ENCODE data around the gene CLDN20.
A peak's percentile ranks its signal among the peaks of the same experiment; 100 is the strongest.
"Not testable (repeated sequence)": the region's sequence is repeated elsewhere in the genome, so short reads cannot be mapped to it uniquely, and the experiment has no call there.

Gene CLDN20

GRCh38 chr6:155271145-155271544 is 7.3 kb downstream of the CLDN20 start:
- no peak for DNase-seq

- peak; percentile 47 for DNase-seq
These were observed 8.8 kb downstream of the CLDN20 start for GRCh38 chr6:155272353-155273232.

GRCh38 chr6:155273431-155273830 is 9.6 kb downstream of the CLDN20 start:
- peak; percentile 99 for DNase-seq

DNA sequence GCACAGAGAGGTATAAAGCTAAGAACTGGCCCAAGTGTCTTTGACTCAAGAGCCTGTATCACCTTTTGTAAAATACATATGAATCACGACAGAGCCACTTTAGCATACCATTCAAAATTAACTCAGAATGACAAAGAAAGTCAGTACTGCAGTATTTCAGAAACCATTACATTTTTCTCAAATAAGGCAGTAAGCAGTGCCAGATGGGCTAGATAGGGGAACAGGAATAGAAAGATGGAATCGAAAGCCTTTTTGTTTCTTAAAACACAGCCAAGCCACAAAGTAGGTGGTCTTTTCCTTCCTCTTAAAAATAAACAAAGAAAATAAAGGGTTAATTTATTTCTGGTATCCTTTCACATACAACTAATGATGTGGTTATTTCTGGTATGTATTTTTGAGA is 10.3 kb downstream of the CLDN20 start:
- DNase-seq: peak; percentile 92

DNA sequence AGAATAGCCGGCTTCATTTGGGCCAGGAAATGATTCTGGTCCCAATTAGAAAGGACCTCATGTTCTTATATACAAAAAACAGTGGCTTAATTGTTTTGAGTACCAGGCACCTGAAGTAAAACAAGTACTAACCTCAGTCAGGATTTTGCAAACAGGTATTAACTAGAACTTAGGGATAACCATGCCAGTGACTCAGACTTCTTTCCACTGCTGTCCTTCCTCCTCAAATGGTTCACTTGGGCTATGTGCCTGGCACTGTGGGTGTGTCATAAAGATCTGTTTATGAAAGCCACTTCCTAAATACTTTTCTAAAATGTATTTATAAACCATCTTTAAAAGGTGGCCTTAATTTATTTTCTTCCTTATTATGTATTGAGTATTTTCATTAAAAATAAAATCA is 10.7 kb downstream of the CLDN20 start:
- DNase-seq: no peak

DNA sequence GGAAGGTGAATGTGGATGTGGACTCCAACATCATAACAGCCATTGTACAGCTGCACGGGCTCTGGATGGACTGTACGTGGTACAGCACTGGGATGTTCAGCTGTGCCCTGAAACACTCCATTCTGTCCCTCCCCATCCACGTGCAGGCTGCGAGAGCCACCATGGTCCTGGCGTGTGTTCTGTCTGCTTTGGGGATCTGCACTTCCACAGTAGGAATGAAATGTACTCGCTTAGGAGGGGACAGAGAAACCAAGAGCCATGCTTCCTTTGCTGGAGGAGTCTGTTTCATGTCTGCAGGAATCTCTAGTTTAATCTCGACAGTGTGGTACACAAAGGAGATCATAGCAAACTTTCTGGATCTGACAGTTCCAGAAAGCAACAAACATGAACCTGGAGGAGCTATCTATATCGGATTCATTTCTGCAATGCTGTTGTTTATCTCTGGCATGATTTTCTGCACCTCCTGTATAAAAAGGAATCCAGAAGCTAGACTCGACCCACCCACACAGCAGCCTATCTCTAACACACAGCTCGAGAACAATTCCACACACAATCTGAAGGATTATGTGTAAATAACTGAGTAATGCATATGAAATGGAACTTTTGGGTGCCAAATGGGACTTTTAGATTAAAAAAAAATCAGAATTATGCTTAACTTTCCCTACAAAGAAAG is 12.1 kb downstream of the CLDN20 start:
- no peak for DNase-seq

DNA sequence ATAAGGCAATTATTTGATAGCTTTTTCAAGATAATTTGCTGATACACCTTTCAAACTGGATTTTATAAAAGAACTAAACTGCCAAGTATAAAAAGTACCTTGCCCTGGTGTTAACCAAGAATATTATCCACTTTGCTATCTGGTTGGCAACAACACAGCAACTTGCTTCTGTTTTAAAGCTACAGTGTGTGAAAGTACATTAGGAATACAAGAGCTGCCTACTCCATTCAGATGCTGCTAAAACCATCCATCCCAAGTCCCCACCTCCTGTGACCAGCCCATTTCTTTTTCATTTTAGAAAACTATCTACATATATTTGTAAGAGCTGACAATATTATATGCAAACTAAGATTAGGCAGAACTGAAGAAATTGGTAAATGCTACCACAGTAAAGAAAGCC is 12.8 kb downstream of the CLDN20 start:
- DNase-seq: no peak

DNA sequence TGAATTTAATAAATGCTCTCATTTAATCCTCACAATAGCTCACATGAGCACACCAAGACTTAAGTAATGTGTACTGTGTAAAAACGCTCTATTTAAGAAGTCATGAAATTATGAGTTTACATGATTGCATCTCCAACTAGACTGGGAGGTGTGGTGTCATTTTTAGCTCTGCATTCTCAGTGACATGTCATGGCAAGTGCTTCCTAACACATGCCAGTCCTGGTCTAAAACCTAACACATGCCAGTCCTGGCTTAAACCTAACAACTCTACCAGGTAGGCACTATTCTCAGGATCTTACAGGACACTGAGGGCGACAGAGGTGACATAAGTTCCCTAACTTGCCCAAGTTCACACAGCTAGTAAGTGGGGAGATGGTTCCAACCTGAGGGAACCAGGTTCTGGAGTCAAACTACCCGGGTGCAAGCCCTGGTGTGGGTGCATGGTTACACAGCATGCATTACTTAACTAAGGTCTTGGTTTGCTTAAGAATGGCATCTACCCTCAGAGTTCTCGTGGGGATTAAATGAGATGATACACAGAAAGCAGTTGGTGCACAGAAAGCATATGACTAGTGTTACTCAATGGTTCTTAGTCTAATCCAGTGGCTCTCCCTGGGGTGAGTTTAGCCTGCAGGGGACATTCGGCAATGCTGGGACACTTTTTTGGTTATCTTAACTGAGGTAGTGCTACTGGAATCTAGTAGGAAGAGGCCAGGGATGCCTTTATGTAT is 14.7 kb downstream of the CLDN20 start:
- DNase-seq: no peak

DNA sequence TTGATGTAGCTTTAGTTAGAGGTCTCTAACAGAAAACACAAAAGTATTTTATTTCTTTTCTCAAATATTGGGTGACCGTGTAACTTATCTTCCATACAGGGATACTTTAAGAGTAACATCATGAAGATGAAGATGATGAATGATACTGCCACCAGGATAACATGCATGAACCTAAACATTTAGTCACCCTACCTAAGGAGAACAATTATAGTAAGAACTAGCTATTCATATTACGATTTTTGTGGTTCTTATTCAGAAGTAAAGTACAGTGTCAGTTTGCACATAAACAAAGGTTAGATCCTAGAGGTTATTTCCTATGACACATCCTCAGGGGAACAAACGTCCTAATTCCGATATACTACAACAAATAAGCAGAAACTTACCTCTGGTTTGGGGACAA is 21.0 kb downstream of the CLDN20 start:
- no peak for DNase-seq

DNA sequence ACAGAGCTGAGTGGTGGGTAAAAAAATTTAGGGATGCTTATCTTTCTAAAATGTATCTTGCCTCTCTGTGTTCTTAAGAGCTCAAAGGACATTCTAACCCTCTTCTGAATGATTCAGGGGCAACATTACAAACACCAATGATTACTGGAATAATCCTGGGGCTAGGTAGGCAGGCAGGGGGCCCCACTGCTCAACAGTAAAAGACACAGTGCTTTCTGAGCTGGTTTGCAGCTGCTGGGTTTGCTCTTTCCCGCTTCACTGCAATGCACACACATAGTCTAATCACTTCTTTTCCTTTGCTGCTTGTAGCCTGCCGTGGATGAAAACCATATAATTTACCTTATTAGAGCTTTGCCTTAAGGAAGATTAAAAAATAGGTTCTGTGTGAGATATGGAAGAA is 23.9 kb downstream of the CLDN20 start:
- DNase-seq: no peak

- no peak for DNase-seq
These were observed 26.7 kb downstream of the CLDN20 start for GRCh38 chr6:155290491-155290890.

GRCh38 chr6:155291291-155291690 is 27.5 kb downstream of the CLDN20 start:
- no peak for DNase-seq

GRCh38 chr6:155292711-155293110 is 28.9 kb downstream of the CLDN20 start:
- no peak for DNase-seq

GRCh38 chr6:155297669-155298068 is 33.9 kb downstream of the CLDN20 start:
- DNase-seq: no peak

DNA sequence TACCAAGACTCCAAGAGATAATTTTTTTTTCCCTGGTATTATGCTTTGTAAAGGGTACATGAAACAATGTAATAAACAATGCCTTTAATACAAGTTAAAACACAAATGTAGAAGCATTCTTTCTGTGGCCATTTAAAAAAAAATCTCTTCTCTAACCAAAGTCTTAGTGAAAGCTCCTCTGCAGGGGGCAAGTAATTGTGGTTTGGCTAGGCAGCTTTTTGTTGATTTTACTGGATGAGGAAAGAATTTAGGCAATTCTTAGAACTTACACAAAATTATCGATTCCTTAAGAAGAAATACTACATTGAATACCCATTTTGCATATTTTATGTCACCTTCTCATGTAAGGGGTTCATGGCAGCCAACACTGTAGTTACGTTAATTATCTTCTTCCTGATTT is 38.1 kb downstream of the CLDN20 start:
- peak; percentile 81 for DNase-seq

GRCh38 chr6:155303361-155303870 is 39.6 kb downstream of the CLDN20 start:
- DNase-seq: no peak

DNA sequence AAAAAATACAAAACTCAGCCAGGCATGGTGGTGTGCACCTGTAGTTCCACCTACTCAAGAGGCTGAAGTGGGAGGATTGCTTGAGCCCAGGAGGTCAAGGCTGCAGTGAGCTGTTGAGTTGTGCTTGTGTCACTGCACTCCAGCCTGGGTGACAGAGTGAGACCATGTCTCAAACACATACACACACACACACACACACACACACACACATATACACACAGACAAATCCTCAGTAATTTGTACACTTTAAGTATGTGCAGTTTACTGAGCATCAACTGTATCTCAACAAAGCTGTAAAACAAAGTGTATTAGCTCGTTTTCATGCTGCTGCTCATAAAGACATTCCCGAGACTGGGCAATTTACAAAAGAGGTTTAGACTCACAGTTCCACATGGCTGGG is 43.1 kb downstream of the CLDN20 start:
- DNase-seq: no peak

GRCh38 chr6:155309150-155309549 is 45.3 kb downstream of the CLDN20 start:
- no peak for DNase-seq

GRCh38 chr6:155310596-155310995 is 46.8 kb downstream of the CLDN20 start:
- no peak for DNase-seq

GRCh38 chr6:155311086-155311485 is 47.3 kb downstream of the CLDN20 start:
- no peak for DNase-seq

DNA sequence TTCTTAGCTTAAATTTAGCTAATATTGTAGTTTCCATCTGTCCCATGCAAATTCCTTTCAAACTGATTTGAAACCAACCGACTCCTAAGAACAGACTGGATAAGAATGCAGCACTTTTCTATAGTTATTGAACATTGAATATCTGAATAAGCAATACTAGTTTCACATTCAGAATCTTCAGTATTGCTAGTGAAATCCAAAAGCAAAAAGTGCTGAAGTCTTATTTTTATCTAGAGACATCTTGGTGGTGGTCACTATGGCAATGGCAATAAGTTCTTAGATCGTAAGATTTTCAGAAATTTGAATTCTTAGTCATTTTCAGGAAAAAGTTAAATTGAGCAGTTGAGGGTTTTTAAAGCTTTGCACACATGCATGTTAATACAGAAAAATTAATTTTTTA is 47.8 kb downstream of the CLDN20 start:
- no peak for DNase-seq

- not testable (repeated sequence) for DNase-seq
These were observed 49.1 kb downstream of the CLDN20 start for GRCh38 chr6:155312950-155313349.

- DNase-seq: no peak
These were observed 49.8 kb downstream of the CLDN20 start for GRCh38 chr6:155313602-155314091.

All from fibroblast of upper back skin (primary cell).